ENCODE data around the gene DMD. TPM values are rescaled to one million over a fixed set of nuclear protein-coding genes. Genes with fewer than 3 reads are reported as not detected.

The DMD gene
- total and polyA plus RNA-seq, 2 of the 8 experiments (the other 6 are each of a cell fraction or from before 2014, with no cell fraction given), result 4.8 to 7.4 TPM

DNA sequence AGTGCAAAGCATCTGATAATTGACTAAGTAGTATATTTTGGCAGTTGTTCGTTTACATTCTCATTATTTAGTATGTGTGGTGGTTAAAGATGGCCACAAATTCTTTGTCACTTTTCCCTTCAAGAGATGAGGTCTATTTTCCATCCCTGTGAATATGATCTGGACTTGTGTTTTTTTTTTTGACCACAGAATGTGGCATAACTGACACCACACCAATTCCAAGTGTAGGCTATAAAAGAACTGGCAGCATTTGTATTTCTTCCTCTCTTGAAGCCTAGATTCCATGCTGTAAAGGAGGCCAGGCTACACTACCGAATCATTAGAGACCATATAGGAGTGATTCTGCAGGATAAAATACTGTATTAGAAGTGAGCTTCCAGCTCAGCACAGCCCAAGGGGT is 596.6 kb downstream of the DMD start (continued):
- TF ChIP-seq SP4 (IDR thresholded peaks at IDR 0.05; ENCODE audit: low read length), result no peak
- TF ChIP-seq CREB1 (IDR thresholded peaks at IDR 0.05), result no peak
- no peak for TF ChIP-seq BACH1 (IDR thresholded peaks at IDR 0.05; ENCODE audit: low read length)
- TF ChIP-seq EP300 (IDR thresholded peaks at IDR 0.05; ENCODE audit: borderline replicate concordance in 1 of 2, low read depth in 2 of 2, low read length in 2 of 2), result no peak
- no peak for TF ChIP-seq BCL11A (IDR thresholded peaks at IDR 0.05; ENCODE audit: low read depth in 2 of 2, low read length in 2 of 2)

Data from H1 (cell line).